Esophagus muscularis mucosa (tissue), 4 donors: ENCODE measurements around the gene RAB11FIP3.

Experiments used
- EP300 ChIP-seq: sonication (generic); formaldehyde crosslinking; IDR thresholded peaks from one replicate; pipeline ENCODE4 v1.6.1; 2017; ENCODE audit warnings: antibody characterized with exemption
- POLR2AphosphoS5 ChIP-seq, 2 donors: sonication (generic); formaldehyde crosslinking; IDR thresholded peaks; one replicate each; pipeline ENCODE4 v1.6.1; 2017; ENCODE audit warnings: antibody characterized with exemption in 2 of 2
- TF ChIP-seq, protein P1 (sequence below), 3 experiments: fragments of 200-600 bp in 2 of 3; fragments of 450-650 bp in 1 of 3; sonication (generic) in 2 of 3; IDR thresholded peaks; one replicate each; pipeline ENCODE4 v1.5.1; 2017 to 2019; ENCODE audit warnings: antibody characterized with exemption in 3 of 3, mild to moderate bottlenecking in 2 of 3, moderate library complexity in 1 of 3

- no peak for TF ChIP-seq POLR2AphosphoS5 (IDR thresholded peaks at IDR 0.05)
- TF ChIP-seq, protein P1, sequence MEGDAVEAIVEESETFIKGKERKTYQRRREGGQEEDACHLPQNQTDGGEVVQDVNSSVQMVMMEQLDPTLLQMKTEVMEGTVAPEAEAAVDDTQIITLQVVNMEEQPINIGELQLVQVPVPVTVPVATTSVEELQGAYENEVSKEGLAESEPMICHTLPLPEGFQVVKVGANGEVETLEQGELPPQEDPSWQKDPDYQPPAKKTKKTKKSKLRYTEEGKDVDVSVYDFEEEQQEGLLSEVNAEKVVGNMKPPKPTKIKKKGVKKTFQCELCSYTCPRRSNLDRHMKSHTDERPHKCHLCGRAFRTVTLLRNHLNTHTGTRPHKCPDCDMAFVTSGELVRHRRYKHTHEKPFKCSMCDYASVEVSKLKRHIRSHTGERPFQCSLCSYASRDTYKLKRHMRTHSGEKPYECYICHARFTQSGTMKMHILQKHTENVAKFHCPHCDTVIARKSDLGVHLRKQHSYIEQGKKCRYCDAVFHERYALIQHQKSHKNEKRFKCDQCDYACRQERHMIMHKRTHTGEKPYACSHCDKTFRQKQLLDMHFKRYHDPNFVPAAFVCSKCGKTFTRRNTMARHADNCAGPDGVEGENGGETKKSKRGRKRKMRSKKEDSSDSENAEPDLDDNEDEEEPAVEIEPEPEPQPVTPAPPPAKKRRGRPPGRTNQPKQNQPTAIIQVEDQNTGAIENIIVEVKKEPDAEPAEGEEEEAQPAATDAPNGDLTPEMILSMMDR (IDR thresholded peaks at IDR 0.05), result no peak
- no peak for TF ChIP-seq EP300
Measured at GRCh38 chr16:427250-427649, 1.8 kb downstream of the RAB11FIP3 start.
